KBM-7 (cell line): Measurements from ENCODE around the gene RPL34.

Source experiments
- DNase-seq: peaks from one replicate; pipeline ENCODE4 v3.0.0-alpha.2; 2015
- in situ Hi-C: fragments of 300-500 bp; cut with MboI; formaldehyde crosslinking; loops from 2 replicates; pipeline ENCODE4 v1.14.3; 2020; ENCODE audit warnings: low sequenced_read_pairs, low pct_unique_long_range_greater_than_20kb, mixed read lengths

Gene RPL34

GRCh38 chr4:108620933-108621905 lies 843 bp downstream of the RPL34 start:
- no peak for DNase-seq
- in situ Hi-C loops = no loop called here

GRCh38 chr4:108622022-108622421 lies 1.6 kb downstream of the RPL34 start:
- in situ Hi-C loops = no loop called here
- no peak for DNase-seq

DNA sequence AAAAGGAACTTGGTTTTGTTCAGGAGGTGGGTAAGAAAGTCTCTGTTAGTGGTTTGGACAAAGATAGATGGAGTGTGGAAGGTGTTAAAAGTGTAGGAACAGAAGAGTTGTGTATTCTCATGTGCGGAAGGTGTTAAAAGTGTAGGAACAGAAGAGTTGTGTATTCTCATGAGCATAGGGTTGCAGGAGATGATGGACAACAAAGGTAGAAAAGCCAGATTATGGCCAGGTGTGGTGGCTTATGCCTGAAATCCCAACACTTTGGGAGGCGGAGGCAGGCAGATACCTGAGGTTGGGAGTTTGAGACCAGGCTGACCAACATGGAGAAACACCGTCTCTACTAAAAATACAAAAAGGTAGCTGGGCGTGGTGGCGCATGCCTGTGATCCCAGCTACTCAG lies 2.5 kb downstream of the RPL34 start:
- in situ Hi-C loops = no loop called here

GRCh38 chr4:108624263-108625056 lies 4.1 kb downstream of the RPL34 start:
- in situ Hi-C loops = no loop called here
- DNase-seq = no peak

More for the DNA sequence above, 2.5 kb downstream of the RPL34 start:
- no peak for DNase-seq

DNA sequence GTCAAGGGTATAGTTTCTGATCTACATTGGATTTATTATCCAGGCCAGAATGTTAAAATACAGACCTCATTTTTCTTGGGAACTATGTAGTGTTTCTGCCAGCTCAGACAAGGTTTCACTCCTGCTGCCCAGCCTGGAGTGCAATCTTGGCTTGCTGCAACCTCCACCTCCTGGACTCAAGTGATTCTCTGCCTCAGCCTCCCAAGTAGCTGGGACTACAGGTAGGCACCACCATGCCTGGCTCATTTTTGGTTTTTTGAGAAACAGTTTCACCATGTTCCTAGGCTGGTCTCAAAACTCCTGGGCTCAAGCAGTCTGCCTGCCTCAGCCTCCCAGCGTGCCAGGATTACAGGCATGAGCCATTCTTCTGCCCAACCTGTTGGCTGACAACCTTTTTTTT lies 5.7 kb downstream of the RPL34 start:
- in situ Hi-C loops = no loop called here
- no peak for DNase-seq

DNA sequence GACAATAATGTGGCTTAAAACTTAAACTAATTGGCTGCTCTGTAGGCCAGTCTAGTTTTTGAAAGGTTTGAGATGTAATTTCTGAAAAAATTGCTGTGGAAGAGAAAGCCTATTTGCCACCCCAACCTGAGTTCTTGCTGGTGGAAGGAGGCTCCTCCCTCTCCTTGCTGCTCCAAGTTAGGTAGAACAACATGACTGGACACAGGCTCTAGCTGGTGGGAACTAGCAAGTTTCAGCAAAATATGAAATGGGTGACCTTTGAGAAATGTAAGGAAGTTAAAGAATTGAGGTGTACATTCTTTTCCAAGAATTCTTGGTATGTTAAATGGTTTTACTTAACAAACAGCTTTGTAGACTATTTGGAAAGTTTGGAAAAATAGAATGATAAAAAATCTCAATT lies 8.0 kb downstream of the RPL34 start:
- DNase-seq = no peak
- in situ Hi-C loops = no loop called here

DNA sequence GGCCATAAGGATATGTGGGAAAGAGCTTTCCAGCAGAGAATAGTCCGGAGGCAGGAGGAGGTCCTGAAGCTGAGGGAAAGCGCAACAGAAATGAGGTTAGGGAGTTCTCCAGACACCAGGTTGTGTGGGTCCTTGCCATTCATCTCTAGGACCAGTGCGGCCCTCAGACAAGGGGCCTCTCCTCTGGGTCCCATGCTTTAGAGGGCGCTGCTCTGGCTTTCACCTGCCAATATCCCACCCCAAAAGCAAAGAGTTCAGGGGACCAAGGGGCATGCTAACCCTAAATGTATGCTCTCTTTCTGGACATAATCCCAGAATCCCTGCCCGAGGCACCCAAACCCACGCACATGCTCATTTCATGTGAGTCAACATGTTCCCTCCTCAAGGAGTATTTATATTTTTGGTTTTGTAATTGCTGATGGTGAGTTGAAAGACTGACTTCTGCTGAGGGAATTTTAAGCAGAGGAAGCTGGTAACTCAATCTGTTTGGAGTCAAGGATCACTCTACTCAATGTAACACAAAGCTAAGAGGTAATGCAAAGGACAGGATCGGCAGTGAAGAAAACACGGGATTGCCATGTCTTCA lies 14.8 kb downstream of the RPL34 start:
- in situ Hi-C loops = no loop called here

DNA sequence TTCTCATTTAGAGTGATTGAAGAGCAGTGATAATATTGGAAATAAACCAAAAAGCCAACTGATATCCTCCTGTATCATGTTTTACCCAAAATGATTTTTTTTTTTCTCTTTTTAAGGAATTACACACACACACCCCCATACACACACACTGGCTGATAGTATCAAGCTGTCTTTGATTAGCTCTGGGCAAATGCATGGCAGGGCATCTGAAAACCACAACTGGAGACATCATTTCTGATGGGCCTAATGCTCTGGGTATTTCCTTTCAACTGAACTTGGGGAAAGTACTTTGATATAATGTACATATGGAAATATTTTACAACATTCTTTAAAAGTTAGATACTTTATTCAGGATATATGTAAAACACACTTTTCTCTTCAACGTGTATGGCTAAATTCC lies 15.9 kb downstream of the RPL34 start:
- in situ Hi-C loops = no loop called here
- DNase-seq = no peak

More for the DNA sequence above, 14.8 kb downstream of the RPL34 start:
- no peak for DNase-seq

- in situ Hi-C loops = no loop called here
- DNase-seq = no peak
Observed at GRCh38 chr4:108637856-108638255, 17.5 kb downstream of the RPL34 start.

DNA sequence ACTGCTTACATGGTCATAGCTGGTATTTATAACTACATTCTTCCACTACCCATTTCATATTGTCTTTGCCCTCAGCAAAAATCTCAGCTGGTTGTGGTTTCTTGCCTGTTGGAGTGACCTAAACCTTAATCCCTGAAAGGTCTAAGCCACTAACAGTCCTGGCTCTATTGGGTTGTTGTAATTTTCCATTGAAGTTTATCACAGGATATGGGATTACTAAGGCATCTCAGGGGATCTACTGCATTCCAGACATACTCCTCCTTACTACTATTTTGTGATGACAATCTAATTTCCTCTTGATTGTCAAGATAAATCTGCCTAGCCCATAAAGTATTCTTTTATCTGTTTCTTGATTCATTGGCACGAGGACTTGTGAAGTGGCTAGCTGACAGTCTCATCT lies 23.9 kb downstream of the RPL34 start:
- DNase-seq = no peak
- in situ Hi-C loops = no loop called here

GRCh38 chr4:108646706-108647105 lies 26.3 kb downstream of the RPL34 start:
- in situ Hi-C loops = no loop called here
- no peak for DNase-seq

GRCh38 chr4:108649863-108650211 lies 29.5 kb downstream of the RPL34 start:
- in situ Hi-C loops = no loop called here
- DNase-seq = no peak

DNA sequence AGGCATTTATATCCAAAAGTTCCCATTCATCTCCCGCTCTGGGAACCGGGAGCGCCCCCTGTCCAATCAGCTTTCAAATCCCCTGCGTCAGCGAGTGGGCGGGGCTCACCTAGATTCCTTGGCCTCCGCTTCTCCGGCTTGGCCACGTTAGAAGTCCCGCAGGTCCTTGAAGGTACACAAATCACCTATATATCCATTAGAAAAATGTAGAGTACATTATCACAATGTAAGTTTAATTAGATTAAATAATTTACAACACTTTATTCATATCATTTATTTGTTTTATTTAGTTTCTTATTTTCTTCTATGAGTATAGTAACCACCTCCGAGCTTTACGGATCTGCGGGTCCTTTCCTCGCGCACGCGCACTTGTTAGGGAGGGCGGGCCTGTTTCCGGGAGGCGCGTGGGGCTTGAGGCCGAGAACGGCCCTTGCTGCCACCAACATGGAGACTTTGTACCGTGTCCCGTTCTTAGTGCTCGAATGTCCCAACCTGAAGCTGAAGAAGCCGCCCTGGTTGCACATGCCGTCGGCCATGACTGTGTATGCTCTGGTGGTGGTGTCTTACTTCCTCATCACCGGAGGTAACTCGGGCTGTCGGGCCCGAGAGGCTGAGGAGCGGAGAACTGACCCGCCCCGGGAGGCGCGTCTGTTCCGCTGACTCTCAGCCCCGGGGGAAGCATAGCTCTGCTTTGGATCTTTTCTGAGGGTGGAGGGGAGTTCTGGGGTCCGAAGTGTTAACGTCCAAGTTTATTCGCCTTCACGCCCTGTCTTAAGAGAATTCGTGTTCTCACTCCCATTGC lies 30.0 kb downstream of the RPL34 start, which contains the start of gene OSTC:
Gene OSTC, plus strand, starts transcription at position 388 of the 802 bp plus-strand sequence. Its CDS starts 57 bp downstream, at position 445.
- in situ Hi-C loops = no loop called here
- peak; percentile 93 for DNase-seq

DNA sequence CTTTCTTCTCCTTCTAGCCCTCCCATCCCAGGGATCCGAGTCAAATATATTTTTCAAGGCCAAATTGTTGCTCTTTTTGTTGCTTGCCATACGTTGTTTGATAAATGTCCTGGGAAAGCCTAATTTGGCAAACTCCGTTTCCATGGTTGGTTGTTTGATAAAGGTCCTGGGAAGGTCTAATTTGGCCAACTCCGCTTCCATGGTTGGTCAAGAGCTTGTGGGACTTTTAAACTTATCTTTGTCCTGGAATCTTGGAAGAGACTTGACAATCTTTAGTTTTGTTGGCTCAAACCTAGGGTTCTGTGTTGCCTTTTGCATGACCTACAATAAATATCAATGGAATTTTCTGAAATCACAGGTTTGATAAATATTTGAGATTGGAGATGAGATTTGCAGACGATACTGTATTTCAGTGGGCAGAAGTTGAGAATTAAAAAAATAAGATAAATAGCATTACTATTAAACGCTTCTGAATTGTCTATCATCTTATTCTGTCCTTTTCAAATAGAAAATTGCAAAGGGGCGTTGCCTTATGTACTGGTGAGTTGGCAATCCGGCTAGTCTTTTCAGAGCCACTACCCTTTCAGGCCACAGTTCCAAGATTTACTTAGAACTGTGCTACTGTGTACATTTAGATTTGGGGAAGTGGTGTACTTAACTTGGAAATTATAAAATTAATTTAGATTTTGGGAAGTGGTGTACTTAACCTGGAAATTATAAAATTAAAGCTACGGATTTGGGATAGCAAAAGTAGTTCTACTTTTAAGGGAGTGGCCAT lies 30.8 kb downstream of the RPL34 start:
- DNase-seq = peak; percentile 73
- in situ Hi-C loops = no loop called here

DNA sequence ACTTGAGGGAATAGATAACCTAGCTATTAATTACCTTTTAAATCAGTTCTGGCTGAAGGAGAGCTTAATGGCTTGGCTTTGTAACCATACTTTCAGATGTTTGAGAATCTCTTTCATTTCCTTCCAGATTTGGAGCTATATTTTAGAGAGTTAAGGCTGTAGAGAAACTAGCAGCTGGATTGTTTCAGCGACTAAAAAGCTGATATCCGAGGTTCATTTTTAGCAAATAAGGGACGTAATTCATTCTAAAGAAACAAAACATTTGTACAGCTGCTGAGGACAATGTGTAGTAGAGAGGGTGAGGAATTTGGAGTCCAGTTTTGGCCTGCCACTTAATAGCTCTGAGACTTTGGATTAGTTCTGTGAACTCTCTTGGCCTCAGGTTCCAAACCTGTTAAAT lies 42.3 kb downstream of the RPL34 start:
- DNase-seq = no peak

GRCh38 chr4:108674356-108674977 lies 54.1 kb downstream of the RPL34 start:
- DNase-seq = no peak
- in situ Hi-C loops = no loop called here

More for the DNA sequence above, 42.3 kb downstream of the RPL34 start:
- in situ Hi-C loops = no loop called here
